HTR-8/SVneo (cell line): Measurements from ENCODE around the gene HOXB4.

ENCODE experiments used
- DNase-seq: peaks from one replicate; pipeline ENCODE4 v3.0.0; 2011; ENCODE audit warnings: low spot score, mixed read lengths; ENCODE audit not compliant: insufficient read length
- FAIRE-seq: peaks from 2 replicates; lab custom pipeline; 2011; peaks lifted over from hg19 to GRCh38; lab: Jason Lieb, UNC

HOXB4 gene

DNA sequence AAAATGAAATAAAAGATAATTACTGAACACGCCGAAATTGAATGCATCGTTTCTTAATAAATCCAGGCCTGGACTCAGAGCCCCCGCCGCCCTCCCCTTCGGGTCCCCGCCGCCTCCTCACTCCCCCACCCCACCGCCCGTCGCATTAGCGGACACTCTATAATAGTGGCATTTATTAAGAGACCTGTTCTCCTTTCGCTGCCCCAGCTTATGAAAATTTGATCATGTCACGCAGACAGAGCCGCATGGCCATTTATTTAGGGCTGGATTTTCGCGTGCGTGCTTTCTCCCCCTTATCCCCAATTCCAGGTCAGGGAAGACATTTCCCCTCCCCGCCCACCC, 27.0 kb downstream of the HOXB4 start:
- no peak for FAIRE-seq

DNA sequence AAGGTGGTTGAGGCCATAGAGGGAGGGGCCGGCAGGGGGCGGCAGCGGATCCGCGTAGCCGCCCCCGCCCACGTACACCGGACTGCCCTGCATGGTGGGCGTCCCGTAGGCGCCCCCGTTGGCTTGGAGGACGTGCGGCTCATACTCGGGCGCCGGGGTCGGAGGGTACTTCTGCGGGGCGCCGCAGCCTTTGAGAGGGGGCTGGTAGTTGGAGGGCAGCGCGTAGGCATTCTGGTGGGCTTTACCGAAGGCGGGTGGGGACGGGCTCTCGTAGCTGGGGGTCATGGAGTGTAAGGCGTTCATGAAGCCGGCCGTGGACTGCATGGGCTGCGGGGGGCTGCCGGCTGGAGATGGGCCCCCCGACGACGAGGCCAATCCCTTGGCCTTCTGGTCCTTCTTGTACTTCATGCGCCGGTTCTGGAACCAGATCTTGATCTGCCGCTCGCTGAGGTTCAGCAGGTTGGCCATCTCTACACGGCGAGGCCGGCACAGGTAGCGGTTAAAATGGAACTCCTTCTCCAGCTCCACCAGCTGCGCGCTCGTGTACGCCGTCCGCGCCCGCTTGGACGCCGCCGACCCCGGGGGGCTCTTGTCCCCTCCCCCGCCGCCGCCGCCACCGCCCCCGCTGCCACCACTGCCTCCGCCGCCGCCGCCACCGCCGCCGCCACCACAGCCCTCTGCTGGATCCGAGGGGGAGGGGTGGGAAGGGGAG, 27.5 kb downstream of the HOXB4 start:
- DNase-seq (no peak), FAIRE-seq (no peak)

More for the DNA sequence above, 27.0 kb downstream of the HOXB4 start:
- DNase-seq, result no peak

DNA sequence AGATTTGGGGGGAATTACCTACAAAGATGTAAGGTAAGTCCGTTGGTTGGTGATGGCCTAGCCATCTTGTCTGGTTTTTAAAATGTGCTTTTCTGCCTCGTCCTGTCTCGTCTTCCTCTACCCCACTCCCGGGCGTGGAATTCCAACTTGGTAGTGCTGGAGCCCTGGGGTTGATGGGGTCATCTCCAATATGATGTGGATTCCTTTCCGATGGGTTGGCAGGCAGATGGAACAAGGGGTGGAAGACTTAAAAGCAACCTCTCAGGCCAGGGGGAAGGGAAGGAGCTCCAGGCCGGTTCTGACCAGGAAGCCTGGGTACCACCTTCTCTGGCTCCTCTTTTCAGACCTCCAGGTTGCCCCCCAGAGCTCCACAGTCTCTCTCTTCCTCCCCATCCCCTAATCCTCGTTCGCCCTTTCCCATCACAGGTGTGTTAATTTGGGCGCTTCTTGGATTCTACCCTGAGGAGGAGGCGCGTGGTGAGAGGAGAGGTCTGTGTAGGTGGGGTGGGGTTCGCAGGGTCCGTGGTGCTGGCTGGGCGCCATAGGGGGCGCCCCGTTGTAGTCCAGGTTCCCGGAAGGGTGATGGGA, 28.1 kb downstream of the HOXB4 start:
- DNase-seq, result no peak
- peak; percentile 33 for FAIRE-seq

DNA sequence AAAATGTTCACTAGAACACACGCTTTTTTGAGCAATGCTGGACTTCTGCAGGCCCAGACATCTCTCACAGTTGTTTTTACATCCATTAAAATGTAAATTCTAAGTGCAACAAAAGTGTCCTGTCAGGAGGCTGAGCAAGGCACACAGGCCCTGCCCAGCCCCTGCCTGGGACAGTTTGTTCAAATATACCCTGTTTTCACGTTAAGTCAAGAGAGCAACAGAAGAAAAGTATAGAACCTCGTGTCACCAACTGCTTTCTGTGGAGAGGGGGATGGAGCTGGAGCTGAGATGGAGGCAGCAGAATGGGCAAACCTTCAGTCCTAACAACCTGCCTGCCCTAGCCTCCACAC, 28.9 kb downstream of the HOXB4 start:
- DNase-seq (no peak), FAIRE-seq (no peak)

DNA sequence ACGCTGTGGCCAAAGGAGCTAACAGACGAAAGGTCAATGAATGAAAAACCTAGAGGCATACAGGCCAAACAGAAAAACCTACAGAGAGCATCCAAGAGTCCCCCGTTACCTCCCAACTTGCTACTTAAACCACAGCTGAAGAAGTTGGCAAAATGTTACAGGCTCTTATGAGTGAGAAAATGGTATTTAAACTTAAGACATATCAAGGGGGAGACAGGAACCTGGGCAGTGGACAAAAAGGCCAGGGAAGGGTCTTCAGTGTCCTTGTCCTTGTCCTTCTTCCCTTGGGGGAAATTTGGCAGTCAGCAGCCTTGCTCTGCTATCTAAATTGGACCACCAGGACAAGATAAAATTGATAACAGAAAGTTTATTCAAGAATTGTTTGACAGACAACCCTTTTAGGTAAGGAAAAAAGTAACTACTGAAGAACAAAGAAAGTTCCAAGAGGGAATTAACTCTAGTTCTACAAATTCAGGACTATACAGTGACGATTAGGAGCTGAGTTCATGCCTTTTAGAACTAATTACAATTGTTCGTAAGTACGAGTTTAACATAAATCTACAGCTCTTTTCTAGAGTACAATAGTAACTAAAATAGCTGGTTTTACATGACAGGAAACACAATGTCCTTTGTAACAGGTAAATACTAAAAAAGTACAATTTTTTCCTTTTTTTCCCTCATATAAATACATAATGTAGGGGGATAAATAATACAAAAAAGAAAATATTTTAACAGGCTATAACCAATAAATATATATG, 29.4 kb downstream of the HOXB4 start:
- FAIRE-seq (no peak), DNase-seq (no peak)

DNA sequence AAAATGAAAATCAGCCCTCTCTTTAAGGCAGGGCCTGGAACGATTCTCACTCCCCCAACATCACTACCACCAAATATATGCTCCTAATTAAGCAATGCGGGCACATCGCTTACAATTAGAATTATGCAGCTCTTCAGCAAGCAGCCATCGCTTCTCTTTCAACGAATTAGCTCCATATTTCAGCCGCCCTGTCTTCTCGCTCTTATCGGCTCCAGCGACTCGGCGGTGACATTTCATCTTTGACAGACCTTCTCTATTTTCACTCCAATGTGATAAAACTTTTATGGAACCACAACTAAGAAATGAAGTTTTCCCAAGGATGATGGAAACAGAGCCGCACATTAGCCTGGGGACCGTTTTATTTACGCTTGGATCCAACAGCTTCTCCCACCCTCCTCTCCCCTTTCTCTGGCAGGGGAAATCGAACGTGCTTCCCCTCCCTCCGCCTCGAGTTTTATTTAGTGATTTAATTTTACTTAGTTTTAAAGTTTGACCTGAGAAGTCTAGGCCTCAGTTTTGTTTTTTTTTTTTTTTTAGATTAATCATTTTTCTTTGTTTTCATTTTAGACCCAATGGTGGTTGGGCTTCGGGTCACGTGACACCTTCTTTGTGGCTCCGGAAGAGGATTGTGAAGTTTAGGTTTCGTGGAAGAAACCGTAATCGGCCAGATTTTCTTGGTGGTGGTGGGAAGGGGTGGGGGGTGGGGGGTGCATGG, 30.2 kb downstream of the HOXB4 start:
- FAIRE-seq (no peak), DNase-seq (no peak)

DNA sequence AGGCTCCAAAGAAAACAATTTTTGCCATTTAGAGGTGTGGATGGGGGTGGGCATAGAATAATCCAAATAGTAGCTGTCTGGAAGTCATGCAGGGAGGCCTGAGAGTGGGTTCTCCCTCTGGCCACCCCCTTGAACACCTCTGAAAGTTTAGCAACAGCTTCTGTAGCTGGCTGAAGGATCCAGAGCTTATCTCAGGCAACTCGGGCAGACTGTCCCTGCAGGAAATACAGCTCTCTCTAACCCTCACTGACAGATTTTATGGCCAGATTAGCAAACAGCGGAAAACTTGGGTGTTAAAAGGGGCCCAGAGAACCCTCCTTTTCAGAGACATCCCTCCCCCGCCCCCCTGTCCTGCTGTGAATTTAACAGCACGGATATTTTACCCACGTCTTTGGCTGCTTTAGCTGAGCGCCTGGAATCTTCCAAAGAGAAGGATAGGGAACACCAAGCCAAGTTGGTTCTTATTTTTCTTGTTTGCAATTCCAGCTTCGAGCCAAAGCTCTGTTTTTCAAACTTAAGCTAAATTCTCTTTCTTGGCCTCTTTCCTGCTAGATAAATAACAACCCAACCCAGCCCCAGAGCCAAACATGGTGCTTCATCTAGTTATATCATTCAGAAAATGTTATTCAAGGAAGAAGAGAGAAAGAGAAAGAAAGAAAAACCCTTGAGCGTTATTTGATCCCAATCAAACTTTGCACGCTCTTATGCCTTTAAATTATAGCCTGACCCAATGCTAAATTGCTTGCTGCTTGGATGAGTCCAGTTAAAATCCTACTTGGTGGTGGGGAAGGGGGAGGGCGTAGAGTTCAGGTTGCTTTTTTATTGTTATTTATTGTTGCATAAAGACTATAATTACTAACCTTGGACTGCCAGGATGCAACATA, 31.0 kb downstream of the HOXB4 start:
- FAIRE-seq, result no peak
- no peak for DNase-seq

DNA sequence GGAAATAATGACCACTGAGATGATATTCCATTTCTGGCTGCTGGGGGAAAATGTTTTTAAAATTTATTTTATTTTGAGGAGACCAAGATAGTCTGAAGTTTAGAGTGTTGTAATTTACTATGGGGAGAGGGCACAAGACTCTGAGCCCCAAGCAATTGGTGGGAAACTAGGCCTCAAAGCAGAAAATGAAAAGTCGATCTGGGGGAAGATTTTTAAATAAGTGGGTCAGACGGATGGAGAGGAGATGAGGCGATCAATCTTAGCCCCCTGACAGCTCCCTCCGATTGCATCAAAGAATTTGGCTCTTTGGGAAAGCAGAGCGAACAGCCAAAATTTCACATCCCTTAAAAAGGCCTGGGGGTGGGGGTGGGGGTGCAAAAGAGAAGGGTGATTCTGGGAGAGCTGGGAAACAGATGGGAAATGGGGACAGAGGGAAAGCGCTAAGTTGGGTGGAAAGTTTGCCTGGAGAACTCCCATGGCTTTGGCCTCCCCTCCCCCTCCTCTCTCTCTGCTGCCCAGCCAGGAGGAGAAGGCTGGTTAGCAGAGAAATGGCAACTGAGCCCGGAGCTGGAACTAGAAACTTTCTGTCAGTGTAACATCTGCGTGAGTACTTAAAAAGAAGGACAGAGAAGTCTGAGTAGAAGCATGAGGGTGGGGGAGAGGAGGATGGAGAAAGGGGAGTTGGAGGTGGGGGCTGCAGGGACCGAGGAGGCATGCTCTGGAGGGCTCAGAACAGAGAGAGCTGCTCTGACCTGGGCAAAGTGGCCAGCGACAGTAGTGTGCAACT, 31.8 kb downstream of the HOXB4 start:
- FAIRE-seq, result no peak
- no peak for DNase-seq

DNA sequence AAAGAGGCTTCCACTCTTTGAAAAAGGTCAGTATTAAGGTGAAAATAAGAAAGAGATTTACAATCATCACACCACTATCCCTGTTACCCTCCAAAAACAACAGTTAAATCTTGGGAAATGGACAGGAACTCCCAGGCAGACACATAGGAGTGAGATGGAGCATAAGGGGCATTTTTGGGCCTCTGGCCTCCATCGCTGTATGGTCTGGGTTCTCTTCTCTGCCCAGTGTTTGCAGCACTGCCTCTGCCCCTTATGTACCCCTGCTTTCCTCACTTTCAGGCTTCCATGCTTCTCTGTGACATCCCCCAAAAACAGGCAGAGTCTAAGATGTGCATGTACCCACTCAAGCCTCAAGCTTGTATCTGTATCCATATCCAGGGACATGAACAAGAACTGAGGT, 32.6 kb downstream of the HOXB4 start:
- FAIRE-seq, result no peak
- no peak for DNase-seq

DNA sequence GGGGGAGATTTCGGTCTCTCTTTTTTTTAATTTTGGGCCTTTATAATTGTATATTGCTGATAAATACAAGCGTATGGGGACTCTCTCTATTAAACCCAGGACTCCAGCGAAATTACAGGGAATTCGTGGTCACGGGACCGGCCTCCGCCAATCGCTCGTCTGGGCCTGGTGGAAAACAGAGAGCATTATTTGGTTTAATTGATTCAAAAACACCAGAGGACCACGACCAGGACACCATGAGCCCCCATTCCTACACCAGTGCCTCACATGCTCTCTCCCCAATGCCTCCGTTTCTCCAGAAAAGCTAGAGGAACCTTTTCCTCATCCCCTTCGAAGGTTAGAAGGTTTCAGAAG, 33.2 kb downstream of the HOXB4 start, which contains the start of gene HOXB2:
TSS of gene HOXB2 (minus strand) at position 88 of the 354 bp plus-strand sequence. CDS start 198 bp downstream, outside the sequence.
- DNase-seq, result peak; percentile 65
- no peak for FAIRE-seq

DNA sequence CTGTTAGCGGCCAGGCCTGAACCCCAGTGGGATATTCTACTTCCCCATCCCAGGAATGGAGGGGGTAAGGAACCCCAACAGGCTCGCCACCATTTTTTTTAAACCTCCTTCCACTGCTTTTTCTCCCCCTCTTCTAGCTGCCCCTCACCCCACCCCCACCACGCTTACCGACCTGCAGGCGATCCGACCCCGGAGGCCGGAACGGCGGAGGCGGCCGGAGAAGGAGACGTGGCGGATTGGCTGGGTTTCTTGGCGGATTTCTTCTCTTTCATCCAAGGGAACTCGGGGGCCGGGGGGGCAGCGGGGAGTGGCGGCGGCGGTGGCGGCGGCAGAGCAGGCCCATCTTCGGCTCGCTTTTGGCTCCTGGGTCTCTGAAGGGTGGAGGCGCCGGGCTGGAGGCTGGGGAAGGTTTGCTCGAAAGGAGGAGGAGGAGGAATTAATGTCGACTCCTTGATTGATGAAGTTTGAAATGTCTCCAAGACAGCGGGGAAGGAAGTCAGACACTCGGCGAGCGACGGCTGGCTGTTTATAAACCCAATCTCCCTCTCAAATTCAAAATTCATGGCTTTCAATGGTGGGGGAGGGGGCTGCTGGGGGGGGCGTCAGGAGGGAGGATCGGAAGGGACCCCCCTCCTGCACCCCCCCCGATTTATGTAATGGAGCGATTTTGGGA, 33.7 kb downstream of the HOXB4 start:
- peak; percentile 26 for FAIRE-seq

DNA sequence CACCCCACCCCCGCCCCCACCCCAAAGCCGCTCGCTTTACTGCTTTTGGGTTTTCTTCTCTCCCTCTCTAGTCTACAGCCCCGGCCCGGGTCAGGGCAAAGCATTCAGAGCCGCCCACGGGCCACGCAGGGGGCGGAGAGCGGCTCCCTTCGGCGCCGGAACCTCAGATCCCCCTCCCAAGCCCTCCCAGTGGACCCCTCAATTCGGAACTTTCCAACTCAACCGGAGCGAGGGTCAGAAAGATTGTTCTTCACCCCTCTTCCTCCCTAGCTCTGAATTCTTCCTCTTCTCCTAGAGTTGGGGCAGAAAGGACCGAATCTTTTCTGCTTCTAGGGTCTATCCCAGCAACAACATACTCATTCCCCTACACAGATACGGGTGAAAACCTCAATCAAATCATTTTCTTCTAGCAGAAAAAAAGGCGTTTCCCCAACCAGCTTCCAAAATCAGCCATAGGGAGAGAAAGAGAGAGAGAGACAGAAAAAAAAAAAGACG, 34.2 kb downstream of the HOXB4 start:
- no peak for DNase-seq
- FAIRE-seq, result no peak

More for the DNA sequence above, 33.7 kb downstream of the HOXB4 start:
- DNase-seq, result peak; percentile 64

DNA sequence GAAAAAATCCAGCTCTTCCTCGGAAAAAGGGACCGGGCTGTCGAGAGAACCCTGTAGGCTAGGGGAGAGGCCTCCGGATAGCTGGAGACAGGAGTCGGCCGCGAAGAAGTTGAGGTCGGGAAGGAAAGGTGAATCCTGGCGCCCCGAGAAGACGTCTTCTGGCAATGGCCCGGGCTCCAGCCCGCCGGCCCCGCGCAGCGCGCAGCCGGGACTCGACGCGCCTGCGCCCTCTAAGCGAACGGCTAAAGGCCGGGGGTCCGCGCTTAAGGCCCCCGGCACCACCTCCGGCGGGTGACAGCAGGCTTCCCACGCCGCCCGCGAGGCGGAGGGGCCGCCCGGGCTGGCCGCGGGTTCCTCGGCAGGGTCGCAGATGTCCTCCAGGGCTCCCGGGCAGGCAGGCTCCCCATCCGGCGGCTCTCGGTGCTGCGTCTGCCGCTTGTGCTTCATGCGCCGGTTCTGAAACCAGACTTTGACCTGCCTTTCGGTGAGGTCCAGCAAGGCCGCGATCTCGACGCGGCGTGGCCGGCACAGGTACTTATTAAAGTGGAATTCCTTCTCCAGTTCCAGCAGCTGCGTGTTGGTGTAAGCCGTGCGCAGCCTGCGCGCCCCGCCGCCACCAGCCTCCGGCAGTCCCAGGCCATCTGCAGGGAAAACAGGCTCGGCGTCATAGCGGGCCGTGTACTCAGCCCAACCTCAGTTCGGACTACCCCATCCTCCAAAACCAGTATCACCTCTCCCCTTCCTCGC, 34.9 kb downstream of the HOXB4 start:
- FAIRE-seq (peak; percentile 88), DNase-seq (peak; percentile 57)

DNA sequence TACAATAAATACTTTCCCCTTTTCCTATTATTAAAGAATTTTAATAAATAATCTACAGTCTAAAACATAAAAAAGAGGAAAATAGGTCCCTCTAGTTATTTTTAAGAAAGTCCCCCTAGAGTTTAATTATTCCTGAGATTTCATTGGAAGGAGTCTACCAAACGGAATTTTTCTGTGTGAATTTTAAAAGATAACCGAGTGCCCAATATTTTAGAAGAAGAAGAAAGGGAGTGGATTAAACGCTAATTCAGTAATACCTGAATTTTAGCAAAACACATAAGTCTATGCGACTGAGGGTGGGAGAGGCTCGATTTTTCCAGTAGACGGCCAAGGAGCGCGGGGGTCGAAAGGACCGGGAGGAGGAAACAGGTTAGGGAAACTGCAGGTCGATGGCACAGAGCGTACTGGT, 35.4 kb downstream of the HOXB4 start:
- no peak for FAIRE-seq
- no peak for DNase-seq

DNA sequence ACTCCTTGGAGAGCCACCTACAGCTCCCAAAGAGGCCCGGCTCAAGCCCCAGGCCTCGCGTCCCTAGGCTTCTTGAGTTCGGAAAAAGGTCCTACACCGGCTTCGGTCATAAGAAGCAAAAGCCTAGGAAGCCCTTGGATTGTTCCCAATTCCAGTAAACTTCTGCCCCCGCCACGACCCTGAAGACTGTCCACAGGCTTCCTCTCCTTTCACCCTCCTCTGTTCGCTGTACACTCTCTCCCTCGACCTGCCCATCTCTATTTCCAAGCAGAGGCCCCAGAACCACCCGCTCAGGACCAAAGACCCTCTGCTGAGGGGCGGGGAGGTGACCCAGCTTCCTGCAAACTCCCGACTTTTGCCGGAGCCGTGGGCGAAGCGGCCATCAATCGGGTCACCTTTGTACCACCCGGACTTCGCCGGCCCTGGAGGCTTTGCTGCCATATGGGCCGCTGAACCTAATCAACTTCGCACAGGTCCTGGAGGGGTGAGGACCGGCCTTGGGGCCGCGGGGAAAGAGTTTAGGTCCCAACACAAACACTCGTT, 36.0 kb downstream of the HOXB4 start:
- FAIRE-seq (peak; percentile 23), DNase-seq (no peak)

DNA sequence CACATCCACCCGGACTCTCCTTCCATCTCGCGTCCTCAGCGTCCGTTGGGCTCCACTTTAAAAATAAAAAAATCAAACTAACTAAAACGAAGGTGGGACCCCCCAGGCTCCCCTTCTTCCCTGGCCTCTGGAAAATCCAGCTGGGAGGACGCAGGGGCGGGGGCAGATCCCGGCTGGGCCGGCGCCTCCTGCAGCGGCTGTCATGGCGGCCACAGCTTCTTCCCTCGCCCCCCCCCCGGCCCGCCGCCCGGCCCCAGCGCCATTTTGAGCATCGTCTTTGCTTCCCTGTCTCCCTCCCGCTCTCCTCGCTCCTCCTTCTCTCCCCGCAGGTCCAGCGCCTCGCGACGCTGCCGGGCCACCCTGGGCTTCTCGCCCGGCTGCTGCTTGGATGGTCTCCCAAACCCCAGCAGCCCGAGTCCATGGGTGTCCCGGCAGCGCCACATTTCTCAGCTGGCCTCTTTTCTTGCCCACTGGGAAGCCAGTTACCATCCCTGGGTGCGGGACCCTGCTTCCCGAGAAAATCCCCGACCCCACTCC, 36.5 kb downstream of the HOXB4 start:
- FAIRE-seq (peak; percentile 85), DNase-seq (peak; percentile 69)

DNA sequence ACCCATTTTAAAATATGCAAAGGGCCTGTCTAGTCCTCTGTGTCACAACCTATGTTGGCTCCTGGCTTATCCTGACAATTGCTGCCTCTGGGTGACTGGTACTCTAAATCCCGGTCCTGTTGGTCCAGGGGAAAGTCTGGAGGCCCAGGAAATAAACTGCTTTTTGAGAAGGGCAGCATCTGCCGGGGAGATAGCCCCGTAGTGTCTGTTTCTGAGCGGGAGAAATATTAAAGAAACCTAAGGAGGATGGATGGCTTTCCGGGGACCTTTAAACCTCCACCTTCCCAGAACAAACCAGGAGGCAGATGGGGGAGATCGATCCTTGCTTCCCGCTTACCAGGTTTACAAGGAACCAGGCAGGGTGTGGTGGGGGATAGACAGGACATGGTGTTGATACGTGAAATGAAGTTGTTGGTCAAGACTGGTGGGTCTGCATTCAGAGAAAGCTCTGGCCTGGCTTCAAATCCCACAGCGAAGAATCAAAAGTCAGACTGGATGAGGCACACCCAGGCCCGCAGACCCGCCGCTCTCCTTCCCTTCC, 37.0 kb downstream of the HOXB4 start:
- DNase-seq, result no peak
- peak; percentile 69 for FAIRE-seq
